HCT116 (cell line): Measurements from ENCODE around the gene LRRC71. TPM values are rescaled to one million over a fixed set of nuclear protein-coding genes. Genes with fewer than 3 reads are reported as not detected.

Experiments used
- ATAC-seq: fragments of 200-7000 bp; cut with Tn5 transposase; 2 replicates; pipeline ENCODE4 v1.9.1; 2020; ENCODE audit warnings: mild to moderate bottlenecking, moderate library complexity
- BruUV-seq: library from RNA; stranded (reverse); fragments of 400-500 nt; replicated peaks from 2 replicates; lab custom pipeline; 2021; lab: Mats Ljungman, UMichigan
- CTCF ChIA-PET: fragments of 300-600 bp; sonication (Branson Sonifier 250); formaldehyde crosslinking; loops from one replicate; lab custom pipeline; 2021; ENCODE audit warnings: antibody characterized with exemption; lab: Charles Lee
- POLR2A ChIA-PET: fragments of 300-600, 350-600 bp; sonication (Branson Sonifier 250); formaldehyde crosslinking; loops from one replicate; lab custom pipeline; 2021; ENCODE audit warnings: antibody characterized with exemption; lab: Charles Lee
- RAD21 ChIA-PET, 2 experiments: fragments of 300-600 bp; sonication (Branson Sonifier 250); formaldehyde crosslinking; loops; one replicate each; lab custom pipeline; 2023; ENCODE audit warnings: low total read pairs in 2 of 2; ENCODE audit not compliant: uncharacterized antibody in 2 of 2, unreplicated experiment in 2 of 2, low non-redundant PET in 1 of 2; lab: Charles Lee
- DNase-seq: peaks from one replicate; pipeline ENCODE4 v3.0.0-alpha.2; 2010; ENCODE audit warnings: low read depth, low spot score
- H2AFZ ChIP-seq: fragments of 200-600 bp; shearing (Covaris generic), sonication (generic); 2 replicates; pipeline ENCODE4 v1.6.1; 2017; ENCODE audit warnings: low read depth, mixed run types, mixed read lengths, antibody characterized with exemption, low read length; ENCODE audit not compliant: poor library complexity, severe bottlenecking
- H3K27ac ChIP-seq: 2 replicates; pipeline ENCODE4 v1.5.1; 2012; ENCODE audit warnings: low read depth, low read length
- H3K27me3 ChIP-seq: fragments of 200-600 bp; sonication (generic); 2 replicates; pipeline ENCODE4 v1.6.1; 2016; ENCODE audit warnings: mixed run types, low read length, mixed read lengths; ENCODE audit not compliant: insufficient read depth
- H3K36me3 ChIP-seq, 2 experiments: fragments of 200-500 bp in 1 of 2; fragments of 200-600 bp in 1 of 2; sonication (Bioruptor generic) in 1 of 2; sonication (generic) in 1 of 2; 2 replicates each; pipeline versions ENCODE4 v1.5.1 to v1.6.1; 2014 to 2016; ENCODE audit warnings: low read length in 2 of 2, inconsistent platforms in 1 of 2, mixed read lengths in 1 of 2, mixed run types in 1 of 2; ENCODE audit not compliant: insufficient read depth in 2 of 2, control insufficient read depth in 1 of 2
- H3K4me1 ChIP-seq, 2 experiments: fragments of 200-600 bp in 1 of 2; sonication (generic) in 1 of 2; 2 replicates each; pipeline versions ENCODE4 v1.5.1 to v1.6.1; 2012 to 2017; ENCODE audit warnings: low read length in 2 of 2, inconsistent platforms in 1 of 2, mild to moderate bottlenecking in 1 of 2, mixed read lengths in 1 of 2, mixed run types in 1 of 2, moderate library complexity in 1 of 2; ENCODE audit not compliant: insufficient read depth in 2 of 2, control insufficient read depth in 1 of 2
- H3K4me2 ChIP-seq: fragments of 200-600 bp; sonication (generic); 2 replicates; pipeline ENCODE4 v1.6.1; 2017; ENCODE audit warnings: mixed run types, low read length, mixed read lengths
- H3K4me3 ChIP-seq, 2 experiments: fragments of 200-600 bp in 1 of 2; sonication (generic) in 1 of 2; replicated peaks in 1 of 2; 2 replicates each; pipeline ENCODE4 v1.5.1; 2011 to 2016; ENCODE audit warnings: low read length in 2 of 2, control low read depth in 1 of 2, low read depth in 1 of 2, mild to moderate bottlenecking in 1 of 2, mixed read lengths in 1 of 2, mixed run types in 1 of 2
- H3K79me2 ChIP-seq: fragments of 200-600 bp; sonication (generic); 2 replicates; pipeline ENCODE4 v1.6.1; 2017; ENCODE audit warnings: mild to moderate bottlenecking, mixed run types, low read length, moderate library complexity, mixed read lengths; ENCODE audit not compliant: insufficient read depth
- H3K9ac ChIP-seq: fragments of 200-600 bp; sonication (generic); 2 replicates; pipeline ENCODE4 v1.6.1; 2016; ENCODE audit warnings: low read length, mixed read lengths
- H3K9me2 ChIP-seq: fragments of 200-600 bp; sonication (generic), shearing (Covaris generic); 2 replicates; pipeline ENCODE4 v1.6.1; 2017; ENCODE audit warnings: mixed run types, mild to moderate bottlenecking, moderate library complexity; ENCODE audit not compliant: insufficient read depth
- H3K9me3 ChIP-seq, 2 experiments: fragments of 200-500 bp in 1 of 2; fragments of 200-600 bp in 1 of 2; sonication (Bioruptor generic) in 1 of 2; sonication (generic) in 1 of 2; 2 replicates each; pipeline ENCODE4 v1.6.1; 2014 to 2017; ENCODE audit warnings: low read length in 2 of 2, mixed read lengths in 2 of 2, inconsistent platforms in 1 of 2, low read depth in 1 of 2, mild to moderate bottlenecking in 1 of 2, mixed run types in 1 of 2, moderate library complexity in 1 of 2; ENCODE audit not compliant: control insufficient read depth in 1 of 2, insufficient read depth in 1 of 2
- H4K20me1 ChIP-seq: fragments of 200-600 bp; sonication (generic), shearing (Covaris generic); 2 replicates; pipeline ENCODE4 v1.6.1; 2017; ENCODE audit warnings: mixed run types, mild to moderate bottlenecking, moderate library complexity; ENCODE audit not compliant: insufficient read depth
- CBX3 ChIP-seq: IDR thresholded peaks from 2 replicates; pipeline ENCODE4 v1.6.1; 2012; ENCODE audit warnings: low read depth
- ELF1 ChIP-seq: IDR thresholded peaks from 2 replicates; pipeline ENCODE4 v1.6.1; 2012; ENCODE audit warnings: low read depth, borderline replicate concordance
- EZH2phosphoT487 ChIP-seq: fragments of 200-600 bp; IDR thresholded peaks from 2 replicates; pipeline ENCODE4 v1.6.1; 2018; ENCODE audit warnings: antibody characterized with exemption, borderline replicate concordance
- FOSL1 ChIP-seq: IDR thresholded peaks from 2 replicates; pipeline ENCODE4 v1.6.1; 2012; ENCODE audit warnings: low read depth
- POLR2AphosphoS5 ChIP-seq: IDR thresholded peaks from 2 replicates; pipeline ENCODE4 v1.6.1; 2011; ENCODE audit warnings: mild to moderate bottlenecking, low read depth, low read length, moderate library complexity
- RAD21 ChIP-seq: IDR thresholded peaks from 2 replicates; pipeline ENCODE4 v1.6.1; 2012; ENCODE audit warnings: low read depth, mild to moderate bottlenecking
- SIN3A ChIP-seq: IDR thresholded peaks from 2 replicates; pipeline ENCODE4 v1.6.1; 2012; ENCODE audit warnings: low read depth
- SP1 ChIP-seq: IDR thresholded peaks from 2 replicates; pipeline ENCODE4 v1.6.1; 2012; ENCODE audit warnings: low read depth
- SRF ChIP-seq: IDR thresholded peaks from 2 replicates; pipeline ENCODE4 v1.6.1; 2012; ENCODE audit warnings: low read depth
- TCF7L2 ChIP-seq: IDR thresholded peaks from 2 replicates; pipeline ENCODE4 v1.7.0; 2011; ENCODE audit warnings: borderline replicate concordance, inconsistent platforms; ENCODE audit not compliant: insufficient read depth, insufficient read length; ENCODE audit errors: extremely low read depth
- YY1 ChIP-seq: IDR thresholded peaks from 2 replicates; pipeline ENCODE4 v1.6.1; 2011; ENCODE audit warnings: low read length, low read depth, moderate library complexity, mild to moderate bottlenecking; ENCODE audit not compliant: insufficient replicate concordance; ENCODE audit errors: extremely low read depth
- ZNF274 ChIP-seq: fragments of 200-500 bp; sonication (Bioruptor generic); IDR thresholded peaks from 2 replicates; pipeline ENCODE4 v1.6.1; 2014; ENCODE audit warnings: mild to moderate bottlenecking, low read depth, low read length, inconsistent platforms
- intact Hi-C: fragments of 100-400 bp; cut with micrococcal nuclease; formaldehyde crosslinking; loops from 2 replicates; pipeline ENCODE4 v1.10.0; 2022
- total RNA-seq: library from RNA; stranded (reverse); gene quantifications from one replicate; pipeline ENCODE4 v1.2.1, GENCODE V29; 2021; ENCODE audit not compliant: unreplicated experiment
- TF ChIP-seq, protein P1 (sequence below): IDR thresholded peaks from 2 replicates; pipeline ENCODE4 v1.6.1; 2012; ENCODE audit warnings: low read depth
- TF ChIP-seq, protein P2 (sequence below): IDR thresholded peaks from 2 replicates; pipeline ENCODE4 v1.6.1; 2012
- TF ChIP-seq, protein P3 (sequence below), 3 experiments: fragments of 200-600 bp in 1 of 3; sonication (generic) in 1 of 3; IDR thresholded peaks in 2 of 3; conservative IDR thresholded peaks in 1 of 3; 2 replicates each; pipeline ENCODE4 v1.5.1; 2012 to 2017; ENCODE audit warnings: low read depth in 2 of 3, low read length in 2 of 3, antibody characterized with exemption in 1 of 3, borderline replicate concordance in 1 of 3, control low read depth in 1 of 3, mild to moderate bottlenecking in 1 of 3, mixed read lengths in 1 of 3, mixed run types in 1 of 3, moderate library complexity in 1 of 3; ENCODE audit not compliant: insufficient read depth in 1 of 3

The LRRC71 gene
- total RNA-seq, 1 experiment from 2014 or later, result not detected

DNA sequence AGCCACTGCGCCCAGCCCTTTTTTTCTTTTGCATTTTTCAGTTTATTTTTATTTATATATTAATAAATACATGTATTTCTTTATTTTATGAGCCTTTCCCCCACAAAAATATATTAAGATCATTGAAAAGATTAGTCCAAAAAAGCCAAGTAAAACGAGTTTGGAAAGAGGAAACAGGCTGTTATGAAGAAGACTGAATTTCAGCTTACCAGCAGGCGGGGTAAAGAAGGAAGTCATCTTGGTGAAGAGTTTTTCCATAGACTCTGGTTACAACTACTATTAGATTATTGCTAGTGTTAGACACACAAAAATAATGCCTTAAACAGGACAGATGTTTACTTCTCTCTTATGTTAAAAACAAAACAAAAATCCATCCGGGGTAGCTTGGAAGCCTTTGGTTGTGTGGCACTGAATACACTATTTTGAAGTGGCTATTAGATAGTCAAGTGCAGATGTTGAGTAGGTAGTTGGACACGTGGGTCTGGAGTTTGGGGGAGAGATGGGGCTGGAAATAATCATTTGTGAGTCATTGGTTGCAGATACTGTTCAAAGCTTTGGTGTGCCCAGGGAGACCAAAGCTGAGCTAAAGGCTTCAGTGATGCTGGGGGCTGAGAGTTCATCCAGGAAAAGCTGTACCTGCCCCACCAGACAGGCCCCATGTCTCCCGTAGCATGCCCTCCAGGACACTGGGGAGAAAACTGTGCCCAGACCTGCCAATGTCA is 8.7 kb upstream of the LRRC71 start:
- Histone ChIP-seq H3K9me3 (no peaks in the 10 kb centered on the region), H3K36me3 (peaks cover 2 to 17% of the 10 kb centered on the region in 2 experiments; a peak in 3 of 4 replicates), H3K9ac (no peak overlapping the region), H3K27me3 (no peaks in the 10 kb centered on the region), H3K9me2 (no peaks in the 10 kb centered on the region), H3K4me3 (no peak overlapping the region), H3K4me2 (no peak overlapping the region), H4K20me1 (no peaks in the 10 kb centered on the region), H3K4me1 (peaks cover 5 to 24% of the 10 kb centered on the region in 2 experiments; a peak in 3 of 4 replicates), H3K79me2 (no peaks in the 10 kb centered on the region), H2AFZ (no peak overlapping the region), H3K27ac (no peak overlapping the region)
- no peak for ATAC-seq
- no peak for DNase-seq
- ChIA-PET POLR2A (no interaction called here), RAD21 (no interaction called here), CTCF (interaction anchor here (1.6 kb wide), 1 partner anchor 20 kb away, joined by 4 read pairs; no protein-coding TSS in a partner anchor)
- no TSS peak for BruUV-seq
- TF ChIP-seq ELF1 (no peak), SP1 (no peak), TCF7L2 (no peak), CBX3 (no peak), EZH2phosphoT487 (no peak), SRF (no peak)
- intact Hi-C loops, result no loop called here

DNA sequence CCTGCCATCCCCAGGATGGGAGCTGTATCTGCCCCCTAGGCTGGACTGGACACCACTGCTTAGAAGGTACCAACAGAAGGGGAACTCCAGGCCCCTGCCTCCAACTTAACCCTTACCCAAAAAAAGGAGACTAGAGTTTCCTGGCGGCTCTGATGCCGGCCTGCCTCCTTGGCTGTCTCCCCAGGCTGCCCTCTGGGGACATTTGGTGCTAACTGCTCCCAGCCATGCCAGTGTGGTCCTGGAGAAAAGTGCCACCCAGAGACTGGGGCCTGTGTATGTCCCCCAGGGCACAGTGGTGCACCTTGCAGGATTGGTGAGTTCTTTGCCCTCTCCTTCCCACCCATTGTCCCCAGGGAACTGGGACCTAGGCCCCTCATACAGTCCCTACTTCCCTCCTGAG is 8.1 kb upstream of the LRRC71 start:
- ChIA-PET POLR2A (no interaction called here), RAD21 (no interaction called here), CTCF (no interaction called here)
- Histone ChIP-seq H4K20me1 (no peaks in the 10 kb centered on the region), H3K4me1 (peaks cover 0 to 19% of the 10 kb centered on the region in 2 experiments; a peak in 2 of 4 replicates), H3K4me3 (no peak overlapping the region), H3K9ac (no peak overlapping the region), H3K9me2 (no peaks in the 10 kb centered on the region), H3K79me2 (no peaks in the 10 kb centered on the region), H3K27ac (no peak overlapping the region), H3K36me3 (peaks cover 2 to 17% of the 10 kb centered on the region in 2 experiments; a peak in 3 of 4 replicates), H3K27me3 (no peaks in the 10 kb centered on the region), H3K4me2 (no peak overlapping the region), H3K9me3 (no peaks in the 10 kb centered on the region), H2AFZ (no peak overlapping the region)
- ATAC-seq (no peak), DNase-seq (no peak)
- intact Hi-C loops, result no loop called here
- BruUV-seq, result no TSS peak
- TF ChIP-seq, protein P1, sequence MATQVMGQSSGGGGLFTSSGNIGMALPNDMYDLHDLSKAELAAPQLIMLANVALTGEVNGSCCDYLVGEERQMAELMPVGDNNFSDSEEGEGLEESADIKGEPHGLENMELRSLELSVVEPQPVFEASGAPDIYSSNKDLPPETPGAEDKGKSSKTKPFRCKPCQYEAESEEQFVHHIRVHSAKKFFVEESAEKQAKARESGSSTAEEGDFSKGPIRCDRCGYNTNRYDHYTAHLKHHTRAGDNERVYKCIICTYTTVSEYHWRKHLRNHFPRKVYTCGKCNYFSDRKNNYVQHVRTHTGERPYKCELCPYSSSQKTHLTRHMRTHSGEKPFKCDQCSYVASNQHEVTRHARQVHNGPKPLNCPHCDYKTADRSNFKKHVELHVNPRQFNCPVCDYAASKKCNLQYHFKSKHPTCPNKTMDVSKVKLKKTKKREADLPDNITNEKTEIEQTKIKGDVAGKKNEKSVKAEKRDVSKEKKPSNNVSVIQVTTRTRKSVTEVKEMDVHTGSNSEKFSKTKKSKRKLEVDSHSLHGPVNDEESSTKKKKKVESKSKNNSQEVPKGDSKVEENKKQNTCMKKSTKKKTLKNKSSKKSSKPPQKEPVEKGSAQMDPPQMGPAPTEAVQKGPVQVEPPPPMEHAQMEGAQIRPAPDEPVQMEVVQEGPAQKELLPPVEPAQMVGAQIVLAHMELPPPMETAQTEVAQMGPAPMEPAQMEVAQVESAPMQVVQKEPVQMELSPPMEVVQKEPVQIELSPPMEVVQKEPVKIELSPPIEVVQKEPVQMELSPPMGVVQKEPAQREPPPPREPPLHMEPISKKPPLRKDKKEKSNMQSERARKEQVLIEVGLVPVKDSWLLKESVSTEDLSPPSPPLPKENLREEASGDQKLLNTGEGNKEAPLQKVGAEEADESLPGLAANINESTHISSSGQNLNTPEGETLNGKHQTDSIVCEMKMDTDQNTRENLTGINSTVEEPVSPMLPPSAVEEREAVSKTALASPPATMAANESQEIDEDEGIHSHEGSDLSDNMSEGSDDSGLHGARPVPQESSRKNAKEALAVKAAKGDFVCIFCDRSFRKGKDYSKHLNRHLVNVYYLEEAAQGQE, result no peak
- TF ChIP-seq SIN3A (no peak), RAD21 (no peak), FOSL1 (no peak), POLR2AphosphoS5 (no peak), YY1 (no peak), SRF (no peak), ZNF274 (no peak)
- TF ChIP-seq, protein P2, sequence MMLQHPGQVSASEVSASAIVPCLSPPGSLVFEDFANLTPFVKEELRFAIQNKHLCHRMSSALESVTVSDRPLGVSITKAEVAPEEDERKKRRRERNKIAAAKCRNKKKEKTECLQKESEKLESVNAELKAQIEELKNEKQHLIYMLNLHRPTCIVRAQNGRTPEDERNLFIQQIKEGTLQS, result no peak
- TF ChIP-seq, protein P3, sequence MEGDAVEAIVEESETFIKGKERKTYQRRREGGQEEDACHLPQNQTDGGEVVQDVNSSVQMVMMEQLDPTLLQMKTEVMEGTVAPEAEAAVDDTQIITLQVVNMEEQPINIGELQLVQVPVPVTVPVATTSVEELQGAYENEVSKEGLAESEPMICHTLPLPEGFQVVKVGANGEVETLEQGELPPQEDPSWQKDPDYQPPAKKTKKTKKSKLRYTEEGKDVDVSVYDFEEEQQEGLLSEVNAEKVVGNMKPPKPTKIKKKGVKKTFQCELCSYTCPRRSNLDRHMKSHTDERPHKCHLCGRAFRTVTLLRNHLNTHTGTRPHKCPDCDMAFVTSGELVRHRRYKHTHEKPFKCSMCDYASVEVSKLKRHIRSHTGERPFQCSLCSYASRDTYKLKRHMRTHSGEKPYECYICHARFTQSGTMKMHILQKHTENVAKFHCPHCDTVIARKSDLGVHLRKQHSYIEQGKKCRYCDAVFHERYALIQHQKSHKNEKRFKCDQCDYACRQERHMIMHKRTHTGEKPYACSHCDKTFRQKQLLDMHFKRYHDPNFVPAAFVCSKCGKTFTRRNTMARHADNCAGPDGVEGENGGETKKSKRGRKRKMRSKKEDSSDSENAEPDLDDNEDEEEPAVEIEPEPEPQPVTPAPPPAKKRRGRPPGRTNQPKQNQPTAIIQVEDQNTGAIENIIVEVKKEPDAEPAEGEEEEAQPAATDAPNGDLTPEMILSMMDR (IDR thresholded peaks at IDR 0.05 in 2 of 3, conservative IDR thresholded peaks at IDR 0.05 in 1 of 3; ENCODE audit: borderline replicate concordance in 1 of 3, insufficient read depth in 1 of 3, low read depth in 2 of 3, low read length in 2 of 3), result no peak
